ENCODE results near the gene MFAP4.

DNA sequence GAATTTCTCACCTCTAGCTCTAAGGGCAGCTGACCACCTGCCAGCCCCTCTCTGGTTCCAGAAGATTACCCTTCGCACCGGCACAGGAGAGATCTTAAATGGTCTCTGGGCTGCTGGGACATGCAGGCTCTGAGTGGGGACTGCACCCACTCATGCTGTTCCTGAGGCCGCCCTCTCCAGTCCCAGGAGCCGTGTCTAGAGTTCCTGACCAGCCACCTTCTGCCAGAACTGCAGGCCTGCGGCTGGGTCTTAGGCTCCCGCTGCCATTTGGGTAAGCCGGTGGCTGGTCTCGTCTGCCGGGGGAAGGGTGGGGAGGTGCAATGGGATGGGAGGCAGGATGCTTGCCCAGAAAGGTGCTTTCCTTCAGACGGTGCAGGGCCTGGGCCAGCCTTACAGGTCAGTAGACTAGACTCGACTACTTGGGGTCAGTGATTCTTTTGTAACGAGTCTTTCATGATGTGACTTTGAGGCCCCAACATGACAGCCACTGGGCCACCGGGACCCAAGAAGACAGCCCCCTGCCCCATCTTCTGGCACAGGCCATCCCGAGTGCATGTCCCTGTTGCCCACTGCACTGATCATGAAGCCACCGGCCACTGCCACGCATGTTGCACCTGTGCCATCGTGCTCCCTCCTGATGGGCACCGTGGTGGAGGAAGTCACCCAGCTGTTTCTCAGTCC lies 50.9 kb downstream of the MFAP4 start:
- TF ChIP-seq, protein P1, sequence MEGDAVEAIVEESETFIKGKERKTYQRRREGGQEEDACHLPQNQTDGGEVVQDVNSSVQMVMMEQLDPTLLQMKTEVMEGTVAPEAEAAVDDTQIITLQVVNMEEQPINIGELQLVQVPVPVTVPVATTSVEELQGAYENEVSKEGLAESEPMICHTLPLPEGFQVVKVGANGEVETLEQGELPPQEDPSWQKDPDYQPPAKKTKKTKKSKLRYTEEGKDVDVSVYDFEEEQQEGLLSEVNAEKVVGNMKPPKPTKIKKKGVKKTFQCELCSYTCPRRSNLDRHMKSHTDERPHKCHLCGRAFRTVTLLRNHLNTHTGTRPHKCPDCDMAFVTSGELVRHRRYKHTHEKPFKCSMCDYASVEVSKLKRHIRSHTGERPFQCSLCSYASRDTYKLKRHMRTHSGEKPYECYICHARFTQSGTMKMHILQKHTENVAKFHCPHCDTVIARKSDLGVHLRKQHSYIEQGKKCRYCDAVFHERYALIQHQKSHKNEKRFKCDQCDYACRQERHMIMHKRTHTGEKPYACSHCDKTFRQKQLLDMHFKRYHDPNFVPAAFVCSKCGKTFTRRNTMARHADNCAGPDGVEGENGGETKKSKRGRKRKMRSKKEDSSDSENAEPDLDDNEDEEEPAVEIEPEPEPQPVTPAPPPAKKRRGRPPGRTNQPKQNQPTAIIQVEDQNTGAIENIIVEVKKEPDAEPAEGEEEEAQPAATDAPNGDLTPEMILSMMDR (conservative IDR thresholded peaks at IDR 0.05 in 1 of 2, IDR thresholded peaks at IDR 0.05 in 1 of 2; ENCODE audit: extremely low read depth in 1 of 2, insufficient read depth in 1 of 2, low read depth in 1 of 2, low read length in 2 of 2), result no peak
- no peak for TF ChIP-seq EZH2 (IDR thresholded peaks at IDR 0.05; ENCODE audit: borderline replicate concordance, low read length)
